CD4-positive, alpha-beta T cell treated with Interleukin-17A for 1 hour (primary cell): ENCODE results near the gene FKBP8.

Experiments
- DNase-seq: peaks from one replicate; pipeline ENCODE4 v3.0.0-alpha.2; 2020

The FKBP8 gene

DNA sequence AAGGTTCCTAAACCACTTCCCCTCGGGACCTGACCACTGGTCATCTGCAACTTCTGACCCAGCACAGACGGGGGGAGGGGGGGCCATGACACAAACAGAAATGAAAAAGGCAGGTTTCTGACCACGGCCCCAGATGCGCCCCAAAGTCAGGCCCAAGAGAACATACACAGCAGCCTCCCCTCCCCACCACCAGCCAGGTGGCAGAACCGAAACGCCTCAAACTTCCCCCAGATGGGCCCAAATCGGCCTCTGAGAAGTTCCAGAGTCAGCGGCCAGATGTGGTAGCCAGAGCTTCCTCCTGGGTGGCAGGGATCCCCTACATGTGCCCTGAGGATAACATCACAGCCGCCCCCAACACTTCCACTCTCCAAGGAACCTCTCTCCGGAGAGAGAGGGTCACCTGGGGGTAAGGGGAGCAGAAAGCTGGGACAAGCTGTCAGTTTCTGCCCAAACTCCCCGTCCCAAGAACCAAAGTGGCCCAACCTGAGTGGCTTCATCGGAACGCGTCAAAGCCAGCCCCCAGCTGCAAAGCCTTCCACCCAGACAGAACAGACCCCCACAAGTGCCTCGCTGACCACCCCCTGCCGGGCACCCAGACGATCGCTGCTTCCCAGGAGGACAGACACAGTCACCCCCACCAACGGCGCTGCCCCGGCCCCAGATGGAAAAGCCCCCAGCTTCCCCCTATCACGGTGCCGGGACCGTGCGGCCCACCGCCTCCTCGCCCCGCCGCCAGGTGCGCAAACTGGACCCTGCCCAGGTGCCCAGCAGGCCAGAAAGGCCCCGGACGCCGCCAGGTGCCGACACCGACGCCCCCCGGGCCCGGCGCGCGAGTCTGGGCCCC is 22.3 kb downstream of the FKBP8 start:
- peak; percentile 43 for DNase-seq

GRCh38 chr19:18519962-18520847 is 23.2 kb downstream of the FKBP8 start:
- DNase-seq, result peak; percentile 67

DNA sequence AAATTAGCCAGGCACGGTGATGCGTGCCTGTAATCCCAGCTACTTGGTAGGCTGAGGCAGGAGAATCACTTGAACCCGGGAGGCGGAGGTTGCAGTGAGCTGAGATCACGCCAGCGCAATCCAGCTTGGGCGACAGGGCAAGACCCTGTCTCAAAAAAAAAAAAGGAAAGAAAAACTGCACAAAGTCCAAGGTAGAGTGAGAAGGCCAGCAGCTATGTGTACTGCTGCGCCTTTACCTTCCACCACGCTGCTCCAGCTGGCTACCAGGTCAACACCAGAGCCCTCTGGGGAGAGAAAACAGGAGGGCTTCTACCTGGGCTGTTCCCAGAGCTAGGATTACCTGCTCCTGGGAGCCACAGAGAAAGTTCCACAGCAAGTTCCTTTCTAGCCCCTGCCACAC is 24.7 kb downstream of the FKBP8 start:
- no peak for DNase-seq

DNA sequence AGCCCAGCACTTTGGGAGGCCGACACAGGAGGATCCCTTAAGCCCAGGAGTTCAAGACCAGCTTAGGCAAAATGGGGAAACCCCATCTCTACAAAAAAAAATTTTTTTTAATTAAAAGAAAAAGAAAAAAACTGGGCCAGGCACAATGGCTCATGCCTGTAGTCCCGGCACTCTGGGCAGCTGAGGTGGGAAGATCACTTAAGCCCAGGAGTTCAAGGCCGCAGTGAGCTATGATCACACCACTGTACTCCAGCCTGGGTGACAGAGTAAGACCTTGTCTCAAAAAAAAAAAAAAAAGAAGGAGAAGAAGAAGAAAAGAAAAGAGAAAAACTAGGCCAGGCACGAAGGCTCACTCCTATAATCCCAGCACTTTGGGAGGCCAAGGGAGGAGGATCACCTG is 25.8 kb downstream of the FKBP8 start:
- DNase-seq, result no peak

DNA sequence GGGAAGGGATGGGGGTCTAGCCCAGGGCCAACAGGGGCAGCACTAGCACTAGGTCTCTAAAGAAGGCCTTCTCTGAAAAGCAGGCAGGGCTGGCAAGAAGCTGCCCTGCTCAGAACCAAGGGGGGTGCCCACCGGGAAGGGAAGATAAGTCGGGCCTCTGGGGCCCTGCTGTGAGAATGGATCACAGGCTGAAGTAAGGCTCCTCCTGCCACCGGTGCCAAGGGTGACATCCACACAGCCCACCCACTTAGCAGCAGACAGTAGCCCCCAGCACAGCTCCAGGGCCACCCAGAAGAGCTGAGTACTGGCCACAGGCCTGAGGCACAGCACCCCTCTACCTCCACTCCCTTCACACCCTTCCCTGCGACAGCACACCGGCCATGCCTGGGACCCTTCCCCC is 27.4 kb downstream of the FKBP8 start:
- DNase-seq, result no peak

DNA sequence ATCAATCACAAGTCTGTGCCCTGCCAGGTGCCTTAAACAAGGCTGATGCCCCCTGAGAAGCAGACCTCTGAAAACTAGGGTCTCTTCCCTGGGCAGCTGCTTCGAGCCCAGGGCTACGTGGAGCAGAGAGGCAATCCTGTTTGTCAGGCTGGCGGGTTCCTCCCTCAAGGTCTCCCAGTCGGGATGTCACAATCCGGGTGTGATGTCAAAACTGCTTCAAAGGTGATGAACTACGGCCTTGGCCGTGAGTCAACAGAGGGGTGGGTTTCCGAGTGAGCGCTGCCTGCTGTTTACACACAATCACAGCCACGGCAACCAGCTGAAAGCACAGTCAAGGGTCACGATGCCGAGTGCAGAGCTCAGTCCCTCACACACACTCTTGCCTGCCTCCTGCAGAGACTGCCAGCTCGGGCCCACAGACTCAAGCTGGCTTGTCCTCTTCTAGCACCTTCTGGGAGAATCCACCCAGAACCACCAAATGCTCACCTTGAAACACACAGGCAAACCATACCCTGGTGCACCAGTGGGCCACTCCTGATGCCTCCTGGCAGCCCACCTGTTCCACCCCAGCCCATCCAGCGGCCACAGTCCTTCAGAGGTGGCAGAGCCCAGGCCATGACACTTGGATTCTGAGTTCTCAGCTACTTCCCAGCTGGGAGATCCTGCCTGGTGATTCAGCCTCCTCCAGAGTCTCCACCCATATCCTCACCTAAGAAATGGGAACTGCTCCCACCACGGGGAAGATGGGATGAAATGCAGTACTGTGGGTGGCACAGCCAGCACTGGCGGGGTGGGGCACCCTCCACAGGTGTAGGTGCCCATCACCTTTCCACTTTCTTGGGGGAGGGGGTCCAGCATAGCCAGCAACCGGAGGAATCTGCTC is 28.3 kb downstream of the FKBP8 start:
- DNase-seq, result peak; percentile 49

GRCh38 chr19:18513868-18514267 is 29.5 kb downstream of the FKBP8 start:
- DNase-seq, result no peak

GRCh38 chr19:18510216-18510615 is 33.2 kb downstream of the FKBP8 start:
- DNase-seq, result no peak

DNA sequence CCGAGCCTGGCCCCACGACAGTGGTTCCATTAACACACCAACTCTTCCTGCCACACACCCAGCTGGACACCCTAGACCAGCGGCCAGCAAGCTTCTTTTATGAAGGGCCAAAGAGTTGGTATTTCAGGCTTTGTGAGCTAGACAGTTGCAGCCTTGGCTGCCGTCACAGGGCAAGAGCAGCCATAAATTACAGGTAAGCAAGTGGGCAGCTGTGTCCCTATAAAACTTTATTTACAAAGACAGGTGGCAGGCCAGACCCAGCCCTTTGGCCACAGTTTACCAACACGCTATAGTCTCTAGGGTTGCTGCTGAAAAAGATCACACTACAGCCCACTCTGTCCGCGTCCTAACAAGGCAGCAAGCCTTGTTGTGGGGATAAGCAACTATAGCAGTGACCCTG is 34.8 kb downstream of the FKBP8 start:
- no peak for DNase-seq

GRCh38 chr19:18507727-18508440 is 35.5 kb downstream of the FKBP8 start:
- DNase-seq, result no peak

DNA sequence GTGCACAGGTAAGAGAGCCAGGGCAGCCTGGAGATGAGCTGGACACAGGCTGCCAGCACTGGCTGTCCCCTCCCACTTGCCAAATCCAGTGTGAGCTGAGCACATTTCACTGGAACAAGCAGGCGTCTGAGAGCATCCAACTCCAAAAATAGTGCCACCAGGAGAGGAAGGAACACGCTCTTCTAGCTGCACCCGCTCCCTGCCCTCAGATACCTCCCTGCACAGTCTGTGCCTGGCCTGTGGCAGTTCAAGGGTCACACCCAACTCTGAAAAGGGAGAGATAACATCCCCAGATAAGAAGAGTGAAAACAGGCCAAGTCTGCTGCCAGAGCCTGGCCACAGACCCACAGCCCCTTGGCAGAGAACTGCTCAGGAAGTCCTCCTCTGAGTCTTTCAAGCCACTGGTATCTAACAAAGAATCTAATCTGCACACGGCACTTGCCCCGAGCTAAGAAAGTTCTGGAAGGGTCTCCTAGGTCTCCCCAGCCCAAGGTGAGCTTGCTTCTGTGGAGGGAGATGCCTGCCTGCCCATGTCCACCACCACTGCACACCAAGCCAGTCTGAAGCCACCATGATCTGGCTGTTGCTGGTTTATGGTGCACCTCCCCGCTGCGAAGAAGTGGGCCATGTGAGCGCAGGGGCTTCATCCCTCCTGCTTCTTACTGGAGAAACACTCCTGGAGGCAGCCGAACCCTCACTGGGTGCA is 36.2 kb downstream of the FKBP8 start:
- DNase-seq, result peak; percentile 74

GRCh38 chr19:18506101-18506930 is 37.1 kb downstream of the FKBP8 start:
- DNase-seq, result peak; percentile 47

DNA sequence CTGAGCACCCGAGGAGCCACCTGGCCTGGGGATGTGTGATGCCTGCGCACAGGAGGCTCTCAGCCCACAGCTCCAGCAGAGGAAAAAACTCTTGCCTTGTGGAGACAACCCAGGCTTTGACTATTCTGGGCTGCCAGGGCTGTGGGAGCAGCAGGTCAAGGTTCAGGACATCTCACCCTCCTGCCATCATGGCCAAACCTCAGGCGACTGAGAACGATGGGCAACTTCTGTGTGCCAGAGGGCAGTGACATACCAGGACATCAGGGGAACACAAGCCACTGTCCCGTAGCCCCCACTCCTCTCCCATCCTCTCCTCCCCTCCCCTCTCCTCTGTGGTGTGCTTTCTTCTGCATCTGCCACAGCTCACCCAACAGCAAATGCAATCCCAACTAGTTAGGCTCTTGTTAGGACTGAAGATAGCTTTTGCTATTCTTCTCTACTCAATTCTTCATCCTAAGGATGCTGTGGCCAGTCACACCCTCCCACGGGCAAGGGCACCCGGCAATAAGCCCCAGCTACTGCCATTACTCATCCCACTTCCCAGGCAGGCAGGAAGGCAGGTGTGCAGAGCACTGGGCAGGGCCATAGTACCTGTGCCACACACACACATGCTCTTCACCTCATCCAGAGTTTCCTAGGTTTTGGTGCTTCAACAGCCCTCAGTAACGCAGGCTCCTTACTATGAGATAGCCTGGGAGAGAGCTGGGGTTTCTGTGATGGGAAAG is 38.3 kb downstream of the FKBP8 start:
- no peak for DNase-seq

GRCh38 chr19:18503971-18504885 is 39.1 kb downstream of the FKBP8 start:
- no peak for DNase-seq

DNA sequence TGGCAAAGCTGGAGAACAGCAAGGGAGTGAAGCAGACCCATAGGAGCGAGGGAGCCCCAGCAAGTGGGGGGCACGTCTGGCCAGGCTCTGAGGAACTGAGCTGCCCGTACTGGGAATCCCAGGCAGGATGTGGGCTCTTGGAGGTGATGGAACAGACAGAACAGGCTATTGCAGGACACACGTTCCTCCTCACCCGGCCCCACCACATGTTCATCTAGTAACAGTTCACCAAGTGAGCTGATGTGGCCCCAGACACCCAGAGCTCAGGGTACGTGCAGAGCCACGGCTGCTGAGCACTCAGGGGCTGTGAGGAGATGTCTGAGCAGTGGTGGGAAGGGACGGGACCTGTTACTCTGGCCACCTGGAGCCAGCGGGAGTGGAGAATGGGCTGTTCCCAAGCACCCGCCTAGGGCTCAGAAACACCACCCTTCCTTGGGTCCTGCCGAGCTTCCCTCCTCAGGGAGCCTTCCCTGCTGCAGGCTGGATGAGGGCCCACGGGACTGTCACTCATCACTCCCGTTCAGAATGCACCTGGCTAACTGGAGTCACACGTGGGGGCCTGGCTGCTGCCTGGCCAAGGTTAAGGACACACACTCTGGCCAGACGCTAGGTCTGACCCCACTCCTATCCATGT is 39.9 kb downstream of the FKBP8 start:
- no peak for DNase-seq

- DNase-seq, result no peak
Measured at GRCh38 chr19:18502638-18503294, 40.6 kb downstream of the FKBP8 start.

- DNase-seq, result no peak
Measured at GRCh38 chr19:18502246-18502637, 41.1 kb downstream of the FKBP8 start.

GRCh38 chr19:18501832-18502231 is 41.5 kb downstream of the FKBP8 start:
- DNase-seq, result no peak
